Measurements from ENCODE around the gene PCDH10.

GRCh38 chr4:133149364-133149695, 236 bp downstream of the PCDH10 start:
- no peak for TF ChIP-seq GABPA (IDR thresholded peaks at IDR 0.05; ENCODE audit: low read depth)
- TF ChIP-seq CTCF (IDR thresholded peaks at IDR 0.05; ENCODE audit: insufficient read depth, low read length): no peak
